ENCODE data around the gene TECPR1. TPM values are rescaled to one million over a fixed set of nuclear protein-coding genes. Genes with fewer than 3 reads are reported as not detected.

TECPR1 gene
- total and polyA plus RNA-seq, 2 donors (not counting 1 experiment from before 2014, with no cell fraction given), result 20.9 to 52.2 TPM

- Histone ChIP-seq H3K79me2 (ENCODE audit: control insufficient read depth, insufficient read depth, low read length) (no peaks in the 10 kb centered on the region), H3K4me1 (ENCODE audit: control insufficient read depth in 2 of 2, insufficient read depth in 2 of 2, low read length in 2 of 2) (no peaks in the 10 kb centered on the region), H3K27me3 (replicated peaks in 1 of 4; ENCODE audit: control extremely low read depth in 1 of 4, control insufficient read depth in 3 of 4, insufficient read depth in 4 of 4, low read length in 3 of 4) (no peaks in the 10 kb centered on the region), H3K4me3 (ENCODE audit: control extremely low read depth in 1 of 5, extremely low read depth in 1 of 5, insufficient read depth in 1 of 5, low read depth in 2 of 5, low read length in 4 of 5) (no peak overlapping the region), H3K36me3 (replicated peaks in 1 of 2; ENCODE audit: control extremely low read depth in 1 of 2, control insufficient read depth in 1 of 2, extremely low read depth in 1 of 2, insufficient read depth in 2 of 2, low read length in 1 of 2) (peaks cover 0 to 50% of the 10 kb centered on the region in 2 experiments), H3K9ac (ENCODE audit: low read length) (no peak overlapping the region), H3K27ac (ENCODE audit: low read length in 2 of 2) (no peak overlapping the region), H2AFZ (ENCODE audit: insufficient read depth, low read depth, low read length, poor library complexity, severe bottlenecking) (no peak overlapping the region), H3K4me2 (replicated peaks; ENCODE audit: low read depth, low read length, poor library complexity, severe bottlenecking) (no peak overlapping the region), H3K9me3 (ENCODE audit: control extremely low read depth in 1 of 3, control insufficient read depth in 2 of 3, insufficient read depth in 1 of 3, low read length in 2 of 3) (no peaks in the 10 kb centered on the region), H4K20me1 (ENCODE audit: control insufficient read depth, insufficient read depth, low read length, poor library complexity, severe bottlenecking) (no peaks in the 10 kb centered on the region)
- Mint-ChIP-seq H3K9me3 (ENCODE audit: insufficient read depth) (no peaks in the 10 kb centered on the region), H3K27me3 (no peaks in the 10 kb centered on the region), H3K27ac (no peak overlapping the region), H3K4me1 (no peaks in the 10 kb centered on the region), H3K4me3 (no peak overlapping the region)
- WGBS (ENCODE audit: insufficient coverage), result 98% methylated on average over 8 of the region's 10 CpGs
- ChIA-PET POLR2A (no interaction called here), CTCF (interaction anchor here (0.9 to 1.2 kb wide), 2 partner anchors 66 to 68 kb away, joined by 3 to 6 read pairs; no protein-coding TSS in a partner anchor)
- TF ChIP-seq CTCF (IDR thresholded peaks at IDR 0.05) (no peak), EZH2 (IDR thresholded peaks at IDR 0.05; ENCODE audit: borderline replicate concordance, insufficient read depth, low read depth, low read length, poor library complexity, severe bottlenecking) (no peak)
- ATAC-seq (ENCODE audit: low read depth), result no peak
- no peak for DNase-seq
- intact Hi-C loops (cut with micrococcal nuclease), result no loop called here
These were observed 17.4 kb downstream of the TECPR1 start for GRCh38 chr7:98234429-98235147.

All from B cell (primary cell).